HG03159 (cell line): Measurements from ENCODE around the gene CLEC14A.

Experiments used
- ATAC-seq: cut with Tn5 transposase; IDR thresholded peaks from one replicate; pipeline ENCODE4 v1.9.1; 2021; ENCODE audit warnings: mild to moderate bottlenecking, moderate library complexity; ENCODE audit not compliant: unreplicated experiment

The CLEC14A gene

DNA sequence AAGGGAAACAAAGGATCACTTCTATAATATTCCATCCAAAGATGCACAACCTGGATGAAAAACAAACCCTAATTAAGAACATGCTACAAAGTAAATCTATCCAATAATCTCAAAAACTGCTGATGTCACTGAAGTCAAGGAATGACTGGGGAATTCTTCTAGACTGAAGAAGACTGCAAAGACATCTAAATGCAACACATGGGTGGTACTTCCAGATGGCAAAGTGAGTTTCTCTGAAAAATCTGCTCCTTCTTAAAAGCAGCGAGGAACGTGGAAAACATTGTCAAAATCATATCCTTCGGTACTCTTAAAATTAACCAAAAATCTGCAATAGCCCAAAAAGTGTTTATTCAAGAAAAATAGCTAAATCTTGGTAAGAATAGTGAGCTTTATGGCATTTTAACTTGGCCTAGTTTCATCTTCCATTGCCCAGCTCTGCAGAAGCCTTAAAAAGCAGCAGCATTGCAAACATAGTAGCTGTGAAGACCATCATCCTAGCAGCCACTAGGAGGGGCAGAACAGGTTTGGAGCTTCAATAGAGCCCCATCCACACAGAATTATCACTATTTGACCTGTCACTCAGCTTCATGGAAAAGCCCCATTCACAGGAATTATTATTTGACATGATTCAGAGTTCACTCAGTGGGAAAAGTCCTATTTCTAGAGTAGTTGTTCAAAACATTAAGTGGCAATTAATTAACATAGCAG, 7.4 kb downstream of the CLEC14A start:
- no peak for ATAC-seq

GRCh38 chr14:38243696-38244240, 12.1 kb downstream of the CLEC14A start:
- no peak for ATAC-seq

DNA sequence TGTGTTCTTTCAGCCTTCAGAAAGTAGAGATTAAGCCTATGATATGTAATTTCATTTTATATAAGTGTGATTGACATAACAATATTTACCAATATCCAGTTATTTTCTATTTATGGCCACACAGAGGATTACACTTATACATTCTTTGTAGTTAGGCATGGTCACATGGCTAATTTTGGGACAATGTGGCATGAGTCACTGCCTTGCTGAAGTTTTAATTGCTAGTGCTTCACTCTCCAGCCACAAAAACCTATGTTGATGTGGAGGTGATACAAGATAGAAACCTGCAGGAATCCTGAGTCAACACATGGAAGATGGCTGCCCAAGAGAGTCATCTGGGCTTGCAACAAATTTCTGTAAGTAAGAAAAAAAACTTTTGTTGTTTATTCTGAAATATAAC, 17.0 kb downstream of the CLEC14A start:
- ATAC-seq: no peak

GRCh38 chr14:38238332-38238731, 17.6 kb downstream of the CLEC14A start:
- no peak for ATAC-seq

DNA sequence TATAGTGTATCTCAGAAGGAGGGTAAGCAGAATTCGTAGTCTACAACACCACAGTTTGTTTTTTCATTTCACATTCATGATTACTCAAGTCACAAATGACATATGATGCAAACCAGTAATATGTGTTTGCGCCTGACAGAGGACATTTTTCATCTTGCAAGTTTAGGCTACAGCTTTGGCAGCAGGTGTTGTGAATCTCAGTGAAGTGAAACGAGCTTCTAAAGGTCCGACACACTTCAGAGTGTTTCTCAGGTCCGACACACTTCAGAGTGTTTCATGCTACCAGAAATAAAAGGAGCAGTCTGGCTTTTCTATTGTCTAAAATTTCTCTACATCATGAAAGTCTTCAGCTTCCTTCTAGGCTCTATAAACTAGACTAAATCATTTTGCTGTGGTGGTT, 22.7 kb downstream of the CLEC14A start:
- no peak for ATAC-seq

GRCh38 chr14:38226366-38226765, 29.5 kb downstream of the CLEC14A start:
- no peak for ATAC-seq

GRCh38 chr14:38225946-38226345, 29.9 kb downstream of the CLEC14A start:
- ATAC-seq: no peak

- ATAC-seq: no peak
These were observed 31.6 kb downstream of the CLEC14A start for GRCh38 chr14:38224338-38224737.

DNA sequence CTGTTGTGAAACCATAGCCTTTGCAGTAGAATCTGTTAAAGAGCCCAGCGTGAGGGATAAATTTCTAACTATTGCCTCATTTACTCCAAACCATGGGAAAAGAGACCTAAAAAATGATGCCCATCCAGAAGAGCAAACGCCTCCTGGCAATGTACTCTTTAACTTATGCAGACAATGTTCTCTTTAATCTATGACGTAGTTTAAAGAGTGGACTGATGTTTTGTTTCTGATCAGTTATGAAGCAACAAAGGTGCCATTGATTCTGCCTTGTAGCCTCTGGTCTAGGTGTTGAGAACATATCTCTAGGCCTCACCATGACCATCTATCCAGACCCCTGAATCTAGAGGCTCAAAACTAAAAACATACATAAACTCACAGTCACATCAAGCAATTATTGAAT, 34.8 kb downstream of the CLEC14A start:
- no peak for ATAC-seq

DNA sequence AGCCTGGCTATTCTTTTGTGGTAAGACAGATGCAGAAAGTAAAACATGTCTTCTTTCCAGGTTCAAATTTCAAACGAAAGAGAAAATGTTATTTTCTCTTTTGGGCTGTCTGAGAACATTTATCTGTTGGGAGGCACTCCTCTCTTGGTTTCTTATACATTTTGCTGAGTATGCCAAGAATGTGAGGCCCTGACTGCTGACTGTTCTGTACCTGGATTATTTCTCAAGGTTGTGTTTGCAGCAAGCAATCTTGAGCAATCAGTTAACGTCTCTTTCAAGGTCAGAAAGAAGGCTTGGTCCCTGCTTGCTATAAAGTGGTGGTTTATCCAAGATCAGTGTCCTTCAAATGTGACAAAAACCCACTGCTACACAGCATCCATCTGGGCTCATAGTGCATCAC, 38.3 kb downstream of the CLEC14A start:
- no peak for ATAC-seq

DNA sequence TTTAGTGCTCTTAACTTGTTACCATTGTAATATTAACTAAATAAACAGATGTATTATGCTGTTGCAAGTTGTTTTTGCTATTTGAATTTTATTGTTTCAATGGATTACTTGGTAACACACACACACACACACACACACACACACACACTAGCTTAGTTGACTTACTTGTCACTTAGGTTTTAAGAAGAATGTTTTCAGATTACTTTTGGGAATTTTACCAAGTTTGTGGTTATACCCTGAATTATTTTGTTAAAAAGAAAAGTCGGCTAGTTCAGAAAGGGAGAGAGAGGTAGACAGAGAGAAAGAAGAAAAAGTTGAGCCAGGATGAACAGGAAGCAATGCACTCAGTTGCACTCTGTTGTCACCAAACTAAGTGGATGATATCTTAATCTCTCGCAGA, 42.9 kb downstream of the CLEC14A start:
- no peak for ATAC-seq

DNA sequence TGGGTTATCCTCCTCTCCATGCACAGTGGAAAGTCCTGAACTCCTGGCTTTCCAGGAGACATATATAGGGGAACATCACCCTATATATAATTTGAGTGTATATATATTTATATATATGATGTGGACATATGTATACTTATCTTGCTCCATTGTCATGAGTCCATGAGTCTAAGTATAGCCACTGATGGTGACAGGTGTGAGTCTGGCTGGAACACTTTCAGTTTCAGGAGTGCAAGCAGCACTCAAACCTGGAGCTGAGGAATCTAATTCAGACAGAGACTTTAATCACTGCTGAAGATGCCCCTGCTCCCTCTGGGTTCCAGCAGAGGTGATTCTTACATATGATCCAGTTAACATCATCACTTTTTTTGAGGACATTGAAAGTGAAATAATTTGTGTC, 43.8 kb downstream of the CLEC14A start:
- ATAC-seq: no peak

DNA sequence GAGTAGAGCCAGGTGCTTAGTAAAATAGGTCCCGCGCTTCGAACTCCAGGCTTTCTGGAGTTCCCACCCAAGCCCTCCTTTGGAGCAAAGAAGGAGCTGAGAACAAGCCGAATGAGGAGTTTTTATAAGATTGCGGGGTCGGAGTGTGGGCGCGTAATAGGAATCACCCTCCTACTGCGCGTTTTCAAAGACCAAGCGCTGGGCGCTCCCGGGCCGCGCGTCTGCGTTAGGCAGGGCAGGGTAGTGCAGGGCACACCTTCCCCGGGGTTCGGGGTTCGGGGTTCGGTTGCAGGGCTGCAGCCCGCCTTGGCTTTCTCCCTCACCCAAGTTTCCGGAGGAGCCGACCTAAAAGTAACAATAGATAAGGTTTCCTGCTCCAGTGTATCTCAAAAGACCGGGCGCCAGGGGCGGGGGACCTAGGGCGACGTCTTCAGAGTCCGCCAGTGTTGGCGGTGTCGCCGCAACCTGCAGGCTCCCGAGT, 44.6 kb downstream of the CLEC14A start:
- ATAC-seq: no peak

GRCh38 chr14:38210587-38211216, 45.2 kb downstream of the CLEC14A start:
- no peak for ATAC-seq

- ATAC-seq: no peak
These were observed 46.0 kb downstream of the CLEC14A start for GRCh38 chr14:38209572-38210557.

GRCh38 chr14:38208618-38209562, 47.0 kb downstream of the CLEC14A start:
- no peak for ATAC-seq

- no peak for ATAC-seq
These were observed 47.9 kb downstream of the CLEC14A start, which contains the start of gene SSTR1 for GRCh38 chr14:38207736-38208617. Gene SSTR1, plus strand, starts transcription at chr14:38207904. Its CDS starts 1,486 bp downstream, at chr14:38209390.

- ATAC-seq: no peak
These were observed 48.5 kb downstream of the CLEC14A start for GRCh38 chr14:38207377-38207735.
